Hepatic stellate cell (primary cell): ENCODE results near the gene SNRPA1.
"Not testable (repeated sequence)": the region's sequence is repeated elsewhere in the genome, so short reads cannot be mapped to it uniquely, and the experiment has no call there.

ENCODE experiments used
- DNase-seq: peaks from one replicate; pipeline ENCODE4 v3.0.0; 2011; ENCODE audit warnings: low spot score

Gene SNRPA1

DNA sequence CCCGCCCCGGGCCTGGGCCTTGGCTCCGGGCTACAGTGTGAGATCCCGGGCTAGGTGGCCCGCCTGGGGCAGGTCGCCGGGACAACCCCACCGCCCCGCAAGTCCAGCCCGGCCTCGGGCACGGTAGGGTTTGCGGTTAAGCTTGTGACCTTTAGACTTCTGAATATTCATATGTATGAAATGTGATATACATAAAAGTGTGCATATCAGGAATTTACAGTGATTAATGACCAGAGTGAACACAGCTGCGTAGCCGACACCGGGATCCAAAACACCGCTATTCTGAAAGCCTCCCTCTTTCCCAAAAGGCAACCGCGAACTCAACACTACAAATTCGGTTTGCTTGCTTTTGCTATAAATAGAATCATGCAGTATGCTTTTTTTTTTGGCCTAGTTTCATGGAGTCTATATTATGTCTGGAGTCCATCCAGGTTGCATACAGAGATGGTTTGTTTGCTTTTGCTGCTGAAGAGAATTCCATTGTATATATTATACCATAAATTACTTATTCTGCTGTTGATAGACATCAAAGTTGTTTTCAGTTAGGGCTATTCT, 636 bp upstream of the SNRPA1 start:
- DNase-seq, result peak; percentile 51

DNA sequence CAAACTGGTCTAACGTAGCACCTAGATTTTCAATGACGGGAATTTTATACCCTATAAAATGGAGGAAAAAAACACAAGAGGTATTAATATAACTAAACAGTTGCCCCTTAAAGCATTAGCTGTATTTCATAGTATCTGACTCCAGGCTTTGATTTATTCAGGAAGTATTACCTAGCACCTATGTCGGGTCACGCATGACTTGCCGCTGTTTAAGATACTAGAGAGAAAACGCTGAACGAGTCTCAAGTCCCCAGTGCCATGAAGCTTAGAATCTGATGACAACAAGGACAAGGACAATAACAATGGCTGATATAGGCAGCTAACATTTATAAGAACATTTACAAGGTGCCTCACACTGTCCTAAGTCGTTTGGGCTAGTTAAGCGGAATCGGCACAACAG, 1.9 kb downstream of the SNRPA1 start:
- no peak for DNase-seq

DNA sequence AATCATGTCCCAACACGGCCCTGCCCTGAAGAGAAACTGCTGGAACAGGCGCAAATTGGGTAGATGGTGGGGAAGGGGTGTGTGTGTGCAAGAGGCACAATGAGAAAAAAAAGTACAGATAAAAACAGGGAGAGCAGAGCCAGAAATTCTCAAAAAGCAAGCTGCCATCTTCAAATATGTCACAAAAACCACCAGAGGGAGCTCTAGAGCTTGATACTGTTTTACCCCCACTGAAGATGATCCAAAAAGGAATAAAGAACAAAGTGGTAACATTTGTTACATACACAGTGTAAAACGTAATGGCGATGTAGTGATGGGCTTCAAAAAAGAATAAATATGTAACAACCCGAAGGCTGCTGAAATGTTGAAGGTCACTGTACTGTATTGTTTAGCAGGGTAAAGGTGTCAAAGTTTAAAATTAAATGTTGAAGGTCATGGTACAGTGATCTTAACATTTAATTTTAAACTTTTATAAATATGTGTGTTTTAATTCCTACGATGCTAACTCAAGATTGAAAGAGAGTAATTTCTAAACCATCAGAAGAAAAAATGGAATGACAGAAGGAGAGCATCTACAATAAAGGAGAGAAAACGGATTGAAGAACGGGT, 6.0 kb downstream of the SNRPA1 start:
- peak; percentile 60 for DNase-seq

DNA sequence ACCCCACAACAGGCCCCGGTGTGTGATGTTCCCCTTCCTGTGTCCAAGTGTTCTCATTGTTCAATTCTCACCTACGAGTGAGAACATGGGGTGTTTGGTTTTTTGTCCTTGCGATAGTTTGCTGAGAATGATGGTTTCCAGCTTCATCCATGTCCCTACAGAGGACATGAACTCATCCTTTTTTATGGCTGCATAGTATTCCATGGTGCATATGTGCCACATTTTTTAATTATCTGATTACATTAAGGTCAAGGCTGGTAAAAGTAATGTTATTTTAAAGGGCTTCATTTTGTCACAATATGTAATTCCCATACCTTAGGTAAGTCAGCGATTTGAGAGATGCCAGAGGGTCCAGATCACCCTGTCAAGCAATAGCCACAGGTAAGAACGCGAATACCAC, 7.7 kb downstream of the SNRPA1 start:
- not testable (repeated sequence) for DNase-seq

DNA sequence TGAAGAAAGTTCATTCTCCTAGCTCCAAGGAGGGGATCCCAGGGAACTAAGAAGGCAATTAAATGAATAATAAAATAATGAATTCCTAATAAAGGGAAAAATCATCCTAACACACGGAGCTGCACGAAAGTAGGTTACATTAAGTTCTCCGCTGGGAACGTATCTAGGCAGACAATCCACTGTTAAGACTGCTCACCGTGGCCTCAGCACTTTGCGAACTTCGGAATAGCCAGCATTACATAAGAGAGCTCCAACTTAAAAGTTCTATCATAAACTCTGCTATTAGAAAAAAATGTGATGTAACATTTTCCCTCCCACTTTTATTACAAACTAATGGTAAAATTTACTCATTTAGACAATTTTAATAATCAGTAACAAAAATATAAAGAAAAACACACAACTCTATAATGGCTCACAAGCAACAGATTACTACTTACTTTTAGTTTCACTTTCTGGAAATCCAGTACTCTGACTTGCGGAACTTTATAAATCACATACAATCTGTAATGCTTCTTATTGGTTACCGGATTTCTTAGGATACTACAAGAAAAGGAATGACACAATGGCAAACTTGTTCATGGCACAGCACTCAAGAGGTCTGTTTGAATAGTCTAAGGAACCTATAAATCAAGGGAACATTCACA, 8.5 kb downstream of the SNRPA1 start:
- no peak for DNase-seq

DNA sequence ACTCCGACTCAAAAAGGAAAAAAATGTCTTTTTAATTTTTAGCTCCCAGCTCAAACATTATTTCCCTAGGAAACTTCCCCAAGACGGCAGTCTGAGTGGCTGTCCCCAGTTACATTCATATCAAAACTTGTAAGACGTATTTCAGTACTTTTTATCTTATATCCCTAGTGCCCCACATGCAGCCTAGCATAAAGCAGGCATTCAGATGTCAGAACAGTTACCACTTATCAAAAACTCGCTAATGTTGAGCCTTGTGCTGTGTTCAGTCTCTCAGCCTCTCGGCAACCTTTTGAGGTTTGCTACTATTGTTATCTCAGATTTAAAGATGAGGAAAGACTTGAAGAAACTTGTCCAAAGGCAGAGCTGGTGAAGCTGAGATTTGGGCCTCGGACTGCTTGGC, 11.1 kb downstream of the SNRPA1 start:
- DNase-seq, result no peak

DNA sequence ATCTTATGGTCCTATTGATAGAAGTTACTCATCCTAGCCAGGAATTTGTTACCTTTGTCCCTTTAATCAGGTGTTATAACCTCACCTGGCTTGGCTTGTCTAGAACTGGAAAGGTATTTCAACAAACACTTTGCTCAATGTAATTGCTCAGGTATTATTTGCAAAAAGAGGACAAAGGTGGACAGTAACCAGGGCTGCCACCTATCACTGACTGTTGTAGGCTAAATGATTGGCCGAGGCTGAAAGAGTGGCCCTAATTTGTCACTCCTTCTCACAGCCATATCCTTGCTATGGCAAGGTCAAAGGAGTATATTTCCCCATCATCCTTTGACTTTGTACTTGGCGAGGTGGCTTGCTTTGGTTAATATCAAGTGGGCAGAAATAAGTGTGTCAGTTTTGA, 15.0 kb downstream of the SNRPA1 start:
- no peak for DNase-seq

DNA sequence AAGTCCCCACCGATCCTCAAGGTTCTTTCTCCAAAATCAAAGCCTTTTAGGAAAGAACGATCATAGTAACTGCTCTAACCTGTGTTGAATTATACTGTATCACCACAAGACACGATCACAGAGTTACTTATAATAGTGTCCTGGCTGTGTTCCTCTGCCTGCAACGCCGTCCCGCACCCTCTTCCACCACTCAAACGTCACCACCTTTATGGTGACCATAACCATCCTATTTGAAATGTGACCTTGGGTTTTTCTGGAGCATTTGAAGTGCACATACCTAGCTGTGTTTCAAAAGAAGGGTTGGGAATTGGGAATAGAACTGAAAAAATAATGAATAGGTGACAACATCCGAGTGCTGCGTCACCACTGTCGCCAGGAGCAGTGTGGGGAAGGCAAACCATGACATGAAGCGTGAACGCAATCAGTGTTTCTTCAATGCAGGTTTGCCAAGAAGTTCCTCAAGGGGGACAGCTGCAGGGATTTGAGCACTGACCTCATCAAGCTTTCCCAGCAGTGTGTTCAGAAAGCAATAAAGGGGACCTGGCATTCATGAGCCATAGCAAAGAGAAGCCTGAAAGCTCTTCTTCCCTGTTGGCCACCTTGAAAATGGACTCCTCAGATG, 17.0 kb downstream of the SNRPA1 start:
- DNase-seq, result no peak

DNA sequence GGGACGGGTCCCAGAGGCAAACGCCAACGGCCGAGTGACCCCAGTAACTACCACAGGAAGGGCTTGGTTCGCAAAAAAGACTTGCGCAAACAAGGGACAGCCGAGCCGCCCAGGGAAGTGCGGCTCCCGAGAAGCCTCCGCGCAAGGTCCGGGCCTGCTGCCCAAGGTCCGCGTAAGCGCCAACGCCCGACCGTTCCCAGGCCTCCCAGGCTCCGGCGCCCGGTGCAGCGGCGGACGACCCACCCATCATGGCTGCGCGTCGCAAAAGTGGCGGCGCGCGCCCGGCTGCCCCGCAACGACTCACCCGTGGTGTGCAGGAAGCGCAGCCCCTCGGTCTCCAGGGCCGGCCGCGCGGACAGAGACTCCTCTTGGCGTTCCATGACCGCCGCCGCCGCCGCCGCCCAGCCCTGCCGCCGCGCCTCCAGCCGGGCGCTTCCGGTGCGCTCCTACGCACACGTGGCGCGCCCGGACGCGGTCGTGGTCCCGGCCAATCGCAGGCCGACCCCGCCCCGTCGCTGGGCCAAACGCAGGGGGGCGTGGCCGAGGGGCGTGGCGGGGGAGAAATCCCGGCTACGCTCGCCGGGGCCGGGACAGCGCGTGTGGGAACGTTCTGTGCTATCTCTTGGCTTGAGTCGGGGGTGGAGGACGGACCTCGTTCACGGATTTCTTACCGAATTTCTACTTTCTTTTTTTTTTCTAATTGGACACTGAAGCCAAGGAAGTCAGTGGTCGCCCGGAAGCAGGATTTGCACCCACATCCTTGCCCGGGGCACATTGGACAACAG, 17.8 kb downstream of the SNRPA1 start, which contains the start of gene SELENOS:
Gene SELENOS, minus strand, starts transcription at position 448 of the 785 bp plus-strand sequence. Its CDS starts 68 bp downstream, at position 380.
- peak; percentile 88 for DNase-seq

DNA sequence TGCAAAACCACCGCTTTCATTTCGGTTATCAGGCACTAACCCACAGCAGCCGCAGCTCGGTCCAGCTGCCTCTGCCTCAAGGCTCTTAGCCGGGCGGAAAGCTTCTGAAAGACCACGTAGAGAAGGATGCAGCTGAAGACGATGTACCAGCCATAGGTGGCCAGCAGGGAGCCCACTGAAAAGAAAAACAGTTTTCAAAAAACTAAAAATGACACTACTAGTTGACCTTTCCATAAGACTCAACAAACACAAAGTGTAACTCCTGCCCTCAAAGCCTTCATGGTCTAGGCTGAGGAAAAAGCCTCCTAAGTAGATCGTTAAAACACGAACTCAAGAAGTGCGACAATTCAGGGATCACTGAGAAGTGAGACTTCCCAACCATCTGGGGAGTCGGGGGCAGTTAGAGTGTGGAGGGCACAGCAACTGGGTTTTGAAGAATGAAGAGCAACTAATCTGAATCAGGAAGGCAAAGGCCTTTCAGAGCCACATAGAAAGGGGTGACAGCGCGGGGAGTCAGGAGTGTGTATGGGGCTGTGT, 18.5 kb downstream of the SNRPA1 start:
- no peak for DNase-seq

DNA sequence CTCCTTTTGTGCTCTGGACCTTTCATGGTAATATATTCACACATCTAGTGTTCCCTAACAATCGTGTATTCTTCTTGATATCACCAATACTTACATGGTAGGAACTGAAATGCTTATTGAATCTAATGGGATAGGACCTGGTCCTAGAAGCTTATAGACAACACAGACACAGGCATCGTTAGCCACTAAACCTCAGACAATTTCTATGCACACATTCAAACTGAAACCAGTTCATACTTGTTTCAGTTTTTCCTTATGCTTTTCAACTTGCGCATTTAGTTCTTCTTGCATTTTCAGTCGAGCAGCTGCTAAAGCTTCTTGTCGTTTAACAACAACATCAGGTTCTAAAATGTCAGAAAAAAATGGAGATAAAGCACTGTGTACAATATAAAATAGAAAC, 20.0 kb downstream of the SNRPA1 start:
- DNase-seq, result no peak

DNA sequence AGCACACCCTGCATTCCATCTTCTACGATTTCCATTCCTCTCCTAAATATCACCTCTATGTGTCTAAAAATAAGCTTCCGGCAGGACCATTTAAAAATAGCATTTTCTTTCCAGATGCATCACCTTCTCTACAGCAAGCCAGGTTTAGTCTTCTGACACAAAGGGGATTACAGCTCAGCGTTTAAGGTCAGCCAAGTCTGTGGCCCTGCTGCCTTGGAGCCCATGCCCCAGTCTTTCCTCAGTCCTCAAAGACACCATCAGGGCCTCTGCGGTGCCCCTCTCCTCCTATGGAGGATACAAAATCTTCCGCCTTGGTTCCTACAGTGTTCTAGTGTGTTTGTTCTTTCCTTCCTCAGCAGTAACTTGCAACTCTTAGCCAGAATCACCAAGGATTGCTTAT, 21.5 kb downstream of the SNRPA1 start:
- DNase-seq, result no peak

DNA sequence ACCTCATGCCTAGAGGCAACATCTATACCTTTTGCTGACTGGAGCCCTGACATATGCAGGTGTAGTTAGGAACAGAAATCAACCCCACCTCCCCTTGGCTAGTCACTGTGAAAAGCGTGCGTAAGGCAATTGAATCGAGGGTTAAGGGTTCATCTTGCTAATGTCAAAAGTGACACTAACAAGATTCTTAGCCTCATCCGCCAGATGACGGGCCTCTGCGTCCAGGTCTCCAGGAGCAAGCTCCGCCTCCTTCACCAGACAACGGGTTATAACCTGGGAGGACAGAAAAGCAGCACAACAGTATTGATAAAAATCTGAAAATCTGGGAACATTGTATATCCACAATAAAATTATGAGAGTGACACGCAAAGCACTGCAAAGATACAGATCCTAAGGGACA, 22.5 kb downstream of the SNRPA1 start:
- no peak for DNase-seq

DNA sequence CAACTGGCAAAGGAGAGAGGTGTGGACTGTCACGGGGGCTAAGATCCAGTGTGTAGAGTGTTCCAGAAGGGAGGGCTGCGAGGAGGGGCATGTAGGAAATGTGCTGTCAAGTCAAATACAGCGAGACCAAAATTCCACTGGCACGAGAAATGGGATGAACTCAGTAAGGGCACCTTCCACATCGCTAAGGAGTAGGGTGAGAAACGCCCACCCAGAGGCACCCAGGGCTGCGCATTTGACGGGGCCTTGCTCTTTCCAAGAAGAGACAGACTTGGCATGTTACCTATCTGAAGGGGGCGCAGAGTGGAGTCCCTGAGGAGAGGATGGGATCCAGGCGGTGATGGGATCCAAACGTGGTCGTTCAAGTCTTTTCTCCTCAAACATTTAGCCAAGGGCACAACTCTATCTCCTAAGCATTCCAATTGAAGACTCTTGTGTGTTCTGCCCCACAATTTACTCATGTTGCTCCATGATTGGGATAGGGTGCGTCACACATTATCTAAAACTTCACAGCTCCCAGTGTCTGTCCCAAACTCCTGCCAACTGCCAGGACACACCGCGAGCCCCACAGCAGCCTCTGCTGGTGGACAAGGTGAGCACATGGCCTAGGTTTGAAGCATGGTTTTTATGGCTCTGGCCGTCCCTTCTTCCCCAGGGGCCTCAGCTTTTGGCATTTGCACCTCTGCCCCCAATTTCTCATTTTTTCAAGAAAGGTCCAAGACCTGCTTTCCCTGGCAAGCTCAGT, 25.4 kb downstream of the SNRPA1 start:
- no peak for DNase-seq

DNA sequence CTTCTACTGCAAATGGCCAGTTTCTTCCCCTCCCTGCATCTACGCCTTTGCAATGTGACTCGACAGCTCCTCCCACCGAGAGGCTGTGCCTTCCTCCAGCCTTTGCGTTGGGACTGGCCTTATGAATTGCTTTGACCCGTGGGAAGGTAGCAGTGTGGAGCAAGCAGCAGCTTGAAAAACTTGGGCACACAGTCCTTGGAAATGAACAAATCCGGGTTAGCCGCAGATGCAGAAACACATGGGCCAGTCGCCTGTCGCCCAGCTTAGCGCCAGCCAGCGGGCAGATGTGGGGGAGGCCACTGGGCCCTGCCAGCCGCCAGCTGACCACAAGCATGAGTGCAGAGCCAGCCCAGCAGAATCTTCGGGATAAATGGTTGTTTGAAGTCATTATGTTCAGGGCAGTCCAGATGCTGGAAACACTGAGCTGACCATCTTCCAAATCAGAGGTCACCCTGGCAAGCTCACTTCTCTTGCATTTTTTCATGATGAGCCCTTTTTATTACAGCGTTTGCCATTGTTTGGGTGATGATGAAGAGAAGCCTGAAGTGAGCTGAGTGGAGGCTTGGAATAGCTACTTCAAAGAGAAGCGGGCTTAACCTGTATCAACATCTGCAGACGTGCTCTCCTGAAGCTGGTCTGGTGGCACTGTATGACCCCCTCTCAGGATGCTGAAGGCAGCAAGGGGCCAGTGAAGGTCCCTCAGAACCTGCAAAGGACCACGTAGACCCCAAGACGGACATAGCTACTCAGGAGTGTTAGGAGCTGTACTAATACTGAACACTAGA, 27.5 kb downstream of the SNRPA1 start:
- peak; percentile 58 for DNase-seq

DNA sequence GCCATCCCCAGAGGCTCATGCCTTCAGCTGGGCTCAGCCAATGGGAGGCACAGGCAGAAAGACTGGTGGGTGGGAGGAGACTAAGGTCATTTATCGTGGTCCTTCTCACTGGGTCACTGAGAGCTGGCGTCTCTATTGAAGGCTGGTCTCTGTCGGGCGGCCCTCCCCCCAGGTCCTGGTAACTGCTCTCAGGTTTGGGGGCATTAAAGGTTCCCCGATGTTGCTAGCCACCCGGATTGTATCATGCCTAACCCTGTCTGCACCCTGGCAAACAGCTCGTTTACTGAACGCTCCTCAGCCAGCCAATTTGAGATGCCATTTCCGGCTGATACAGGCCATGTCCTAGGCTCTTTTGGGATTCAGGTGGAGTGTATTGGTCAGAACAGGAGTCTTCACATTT, 28.3 kb downstream of the SNRPA1 start:
- DNase-seq, result no peak

DNA sequence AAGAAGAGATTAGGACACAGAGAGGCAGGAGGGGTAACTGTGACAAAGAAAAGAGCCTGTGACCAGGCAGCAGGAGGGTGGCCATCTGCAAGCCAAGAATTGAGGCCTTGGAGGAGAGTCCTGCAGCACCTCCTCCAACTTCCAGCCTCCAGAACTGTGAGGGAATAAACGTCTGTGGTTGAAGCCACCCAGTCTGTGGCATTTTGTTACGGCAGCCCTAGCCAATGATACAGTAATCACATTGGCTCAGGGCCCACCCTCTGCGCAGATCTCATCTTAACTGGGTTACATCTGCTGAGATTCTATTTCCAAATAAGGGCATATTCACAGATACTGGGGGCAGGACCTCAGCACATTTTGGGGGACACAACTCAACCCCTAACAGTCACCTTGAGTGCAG, 29.0 kb downstream of the SNRPA1 start:
- no peak for DNase-seq

DNA sequence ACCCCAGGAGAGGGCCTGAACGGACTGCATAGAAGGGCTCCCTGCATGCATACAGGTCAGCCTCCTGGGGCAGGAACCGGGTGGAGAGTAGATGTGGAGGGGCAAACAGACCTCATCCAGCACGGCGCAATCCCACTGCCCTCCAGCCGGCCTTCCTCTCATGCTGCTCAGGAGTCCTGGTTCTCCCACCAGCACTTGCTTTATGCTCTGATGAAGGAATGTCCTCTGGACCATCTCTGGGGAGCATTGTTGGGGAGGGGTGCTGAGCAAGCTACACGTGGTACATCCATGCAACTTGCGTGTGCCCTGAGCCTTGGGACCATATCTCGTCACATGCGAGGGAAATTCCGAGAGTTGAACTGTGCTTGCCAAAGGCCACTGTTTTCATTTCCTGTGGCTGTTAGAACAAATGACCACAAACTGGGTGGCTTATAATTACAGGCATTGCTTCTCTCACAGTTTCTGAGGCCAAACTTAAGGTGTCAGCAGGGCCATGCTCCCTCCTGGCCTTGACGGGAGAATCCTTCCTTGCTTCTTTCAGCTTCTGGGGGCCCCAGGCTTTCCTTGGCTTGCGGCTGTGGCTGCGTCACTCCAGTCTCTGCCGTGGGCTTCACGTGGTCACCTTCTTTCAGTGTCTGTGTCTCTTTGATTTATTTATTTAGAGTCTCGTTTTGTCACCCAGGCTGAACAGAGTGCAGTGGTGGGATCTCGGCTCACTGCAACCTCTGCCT, 30.0 kb downstream of the SNRPA1 start:
- DNase-seq, result no peak

DNA sequence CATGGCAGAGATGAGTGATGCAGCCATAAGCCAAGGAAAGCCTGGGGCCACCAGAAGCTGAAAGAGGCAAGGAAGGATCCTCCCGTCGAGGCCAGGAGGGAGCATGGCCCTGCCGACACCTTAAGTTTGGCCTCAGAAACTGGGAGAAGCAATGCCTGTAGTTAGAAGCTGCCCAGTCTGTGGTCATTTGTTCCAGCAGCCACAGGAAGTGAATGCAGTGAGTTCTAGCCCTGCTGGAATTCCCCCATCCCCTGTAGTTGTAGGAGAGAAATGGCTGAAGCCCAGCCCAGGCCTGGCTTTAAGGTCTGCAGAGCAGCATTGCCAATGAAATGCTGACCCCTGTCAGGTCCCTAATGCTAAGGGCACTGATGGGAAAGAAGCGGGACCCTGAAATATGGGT, 31.0 kb downstream of the SNRPA1 start:
- DNase-seq, result no peak

DNA sequence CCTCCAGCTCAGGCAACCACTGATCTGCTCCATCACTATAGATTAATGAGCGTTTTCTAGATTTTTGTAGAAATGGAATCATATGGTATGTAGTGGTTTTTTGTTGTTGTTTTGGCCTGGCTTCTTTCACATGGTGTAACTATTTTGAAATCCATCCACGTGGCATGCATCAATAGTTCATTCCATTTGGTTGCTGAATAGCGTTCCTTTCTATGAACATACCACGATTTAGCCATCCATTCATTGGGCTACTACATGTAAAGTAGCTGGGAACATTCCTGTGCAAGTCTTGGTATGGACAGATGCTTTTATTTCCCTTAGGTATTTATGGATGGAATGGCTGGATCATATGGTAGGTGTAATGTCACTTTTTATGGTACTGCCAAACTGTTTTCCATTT, 32.5 kb downstream of the SNRPA1 start:
- no peak for DNase-seq
